Peyer's patch (tissue), 4 donors: ENCODE results near the gene PTPN4. TPM values are rescaled to one million over a fixed set of nuclear protein-coding genes. Genes with fewer than 3 reads are reported as not detected.
A peak's percentile ranks its signal among the peaks of the same experiment; 100 is the strongest.

ENCODE experiments used
- DNase-seq, 3 donors: peaks; one replicate each; pipeline ENCODE4 v3.0.0-alpha.2; 2017 to 2019
- H3K27ac ChIP-seq, 4 donors: fragments of 200-600 bp; sonication (generic); one replicate each; pipeline ENCODE4 v1.5.1; 2016 to 2019
- H3K27me3 ChIP-seq, 2 donors: fragments of 200-600 bp; sonication (generic); one replicate each; pipeline ENCODE4 v1.5.1; 2019
- H3K36me3 ChIP-seq, 3 donors: fragments of 200-600 bp; sonication (generic); one replicate each; pipeline ENCODE4 v1.5.1; 2016 to 2019
- H3K4me1 ChIP-seq, 4 donors: fragments of 200-600 bp; sonication (generic); one replicate each; pipeline ENCODE4 v1.5.1; 2016 to 2019
- H3K4me3 ChIP-seq, 4 donors: fragments of 200-600 bp; sonication (generic); 1 replicate in 3 of 4; 2 replicates in 1 of 4; pipeline ENCODE4 v1.5.1; 2016 to 2019; ENCODE audit warnings: mild to moderate bottlenecking in 1 of 4
- H3K9me3 ChIP-seq, 4 donors: fragments of 200-600 bp; sonication (generic); one replicate each; pipeline ENCODE4 v1.5.1; 2016 to 2019; ENCODE audit warnings: mild to moderate bottlenecking in 1 of 4
- POLR2A ChIP-seq, 2 donors: fragments of 450-650 bp; IDR thresholded peaks; one replicate each; pipeline ENCODE4 v1.5.1; 2017; ENCODE audit warnings: antibody characterized with exemption in 2 of 2, mild to moderate bottlenecking in 2 of 2, moderate library complexity in 2 of 2
- total RNA-seq, 4 donors: library from RNA; depleted of rRNA; stranded (reverse); fragments of >200 nt; gene quantifications; one replicate each; pipeline ENCODE4 v1.1.0, GENCODE V29; 2016
- TF ChIP-seq, protein P1 (sequence below), 6 experiments: fragments of 450-650 bp in 4 of 6; fragments of 200-600 bp in 2 of 6; sonication (generic) in 1 of 6; IDR thresholded peaks; one replicate each; pipeline ENCODE4 v1.5.1; 2017 to 2019; ENCODE audit warnings: antibody characterized with exemption in 6 of 6, mild to moderate bottlenecking in 3 of 6, moderate library complexity in 1 of 6

The PTPN4 gene
- total RNA-seq, 4 donors from 2014 or later: 33.1 to 86.6 (median 43.5) TPM

DNA sequence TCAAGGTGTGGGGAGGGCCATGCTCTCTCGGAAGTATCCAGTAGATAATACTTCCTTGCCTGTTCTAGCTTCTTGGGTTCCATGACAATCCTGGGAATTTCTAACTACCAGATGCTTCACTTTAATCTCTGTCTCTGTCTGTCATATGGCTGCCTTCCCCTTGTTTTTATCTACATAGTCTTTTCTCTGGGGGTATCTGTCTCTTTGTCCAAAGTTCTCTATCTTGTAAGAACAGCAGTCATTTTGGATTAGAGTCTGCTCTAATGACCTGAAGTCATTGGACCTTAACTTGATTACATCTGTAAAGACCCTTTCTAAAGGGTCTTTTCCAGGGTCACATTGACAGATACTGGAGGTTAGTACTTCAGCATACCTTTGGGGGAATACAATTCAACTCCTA lies 241.7 kb downstream of the PTPN4 start:
- TF ChIP-seq POLR2A (IDR thresholded peaks at IDR 0.05): no peak
- H3K27me3 ChIP-seq: no peaks in the 10 kb centered on the region
- no peak overlapping the region for H3K4me3 ChIP-seq
- H3K36me3 ChIP-seq: no peaks in the 10 kb centered on the region
- no peaks in the 10 kb centered on the region for H3K9me3 ChIP-seq
- DNase-seq: no peak
- no peak overlapping the region for H3K27ac ChIP-seq
- no peaks in the 10 kb centered on the region for H3K4me1 ChIP-seq

DNA sequence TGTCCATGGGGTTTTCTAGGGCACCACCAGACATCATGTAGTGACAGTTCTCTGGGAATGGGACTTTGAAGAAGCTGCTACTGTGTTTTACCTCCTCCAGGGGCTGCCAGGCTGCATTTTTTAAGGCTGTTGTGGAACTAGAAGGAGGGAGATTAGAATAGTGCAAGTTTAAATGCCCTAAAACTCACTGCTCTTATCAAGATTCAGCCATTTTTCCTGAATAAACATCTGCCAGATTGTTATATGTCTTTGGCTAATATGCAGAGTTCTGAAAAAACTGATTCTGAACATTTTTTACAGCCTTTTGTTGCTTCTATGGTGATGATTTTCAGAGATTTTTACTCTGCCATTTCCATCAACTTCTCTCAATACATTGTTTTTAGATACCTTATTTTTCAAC lies 244.5 kb downstream of the PTPN4 start:
- no peak for TF ChIP-seq POLR2A (IDR thresholded peaks at IDR 0.05)
- TF ChIP-seq, protein P1, sequence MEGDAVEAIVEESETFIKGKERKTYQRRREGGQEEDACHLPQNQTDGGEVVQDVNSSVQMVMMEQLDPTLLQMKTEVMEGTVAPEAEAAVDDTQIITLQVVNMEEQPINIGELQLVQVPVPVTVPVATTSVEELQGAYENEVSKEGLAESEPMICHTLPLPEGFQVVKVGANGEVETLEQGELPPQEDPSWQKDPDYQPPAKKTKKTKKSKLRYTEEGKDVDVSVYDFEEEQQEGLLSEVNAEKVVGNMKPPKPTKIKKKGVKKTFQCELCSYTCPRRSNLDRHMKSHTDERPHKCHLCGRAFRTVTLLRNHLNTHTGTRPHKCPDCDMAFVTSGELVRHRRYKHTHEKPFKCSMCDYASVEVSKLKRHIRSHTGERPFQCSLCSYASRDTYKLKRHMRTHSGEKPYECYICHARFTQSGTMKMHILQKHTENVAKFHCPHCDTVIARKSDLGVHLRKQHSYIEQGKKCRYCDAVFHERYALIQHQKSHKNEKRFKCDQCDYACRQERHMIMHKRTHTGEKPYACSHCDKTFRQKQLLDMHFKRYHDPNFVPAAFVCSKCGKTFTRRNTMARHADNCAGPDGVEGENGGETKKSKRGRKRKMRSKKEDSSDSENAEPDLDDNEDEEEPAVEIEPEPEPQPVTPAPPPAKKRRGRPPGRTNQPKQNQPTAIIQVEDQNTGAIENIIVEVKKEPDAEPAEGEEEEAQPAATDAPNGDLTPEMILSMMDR (IDR thresholded peaks at IDR 0.05): no peak
- Histone ChIP-seq H3K36me3 (no peaks in the 10 kb centered on the region), H3K4me1 (no peaks in the 10 kb centered on the region), H3K27ac (no peak overlapping the region), H3K9me3 (no peaks in the 10 kb centered on the region), H3K4me3 (no peak overlapping the region), H3K27me3 (no peaks in the 10 kb centered on the region)
- no peak for DNase-seq

GRCh38 chr2:120005834-120006521 lies 246.3 kb downstream of the PTPN4 start:
- H3K36me3 ChIP-seq: no peaks in the 10 kb centered on the region

GRCh38 chr2:120007851-120008250 lies 248.1 kb downstream of the PTPN4 start:
- no peak for DNase-seq
- Histone ChIP-seq H3K4me1 (peaks cover 0 to 10% (median 0%) of the 10 kb centered on the region in 4 donors), H3K36me3 (no peaks in the 10 kb centered on the region), H3K4me3 (no peak overlapping the region), H3K27ac (no peak overlapping the region), H3K9me3 (no peaks in the 10 kb centered on the region), H3K27me3 (no peaks in the 10 kb centered on the region)
- TF ChIP-seq, protein P1 (IDR thresholded peaks at IDR 0.05): no peak
- TF ChIP-seq POLR2A (IDR thresholded peaks at IDR 0.05): no peak

More at GRCh38 chr2:120005834-120006521, 246.3 kb downstream of the PTPN4 start:
- H3K27me3 ChIP-seq: no peaks in the 10 kb centered on the region
- DNase-seq: no peak
- no peak overlapping the region for H3K4me3 ChIP-seq
- no peaks in the 10 kb centered on the region for H3K4me1 ChIP-seq
- no peaks in the 10 kb centered on the region for H3K9me3 ChIP-seq
- no peak overlapping the region for H3K27ac ChIP-seq
- TF ChIP-seq, protein P1 (IDR thresholded peaks at IDR 0.05): no peak
- no peak for TF ChIP-seq POLR2A (IDR thresholded peaks at IDR 0.05)

- Histone ChIP-seq H3K27me3 (no peaks in the 10 kb centered on the region), H3K27ac (peak overlapping the region; percentile 82 to 91 (median 83)), H3K4me3 (peak overlapping the region; percentile 62 to 98 (median 86)), H3K36me3 (no peaks in the 10 kb centered on the region), H3K4me1 (peaks cover 0 to 19% (median 0%) of the 10 kb centered on the region in 4 donors), H3K9me3 (no peaks in the 10 kb centered on the region)
- no peak for TF ChIP-seq POLR2A (IDR thresholded peaks at IDR 0.05)
- TF ChIP-seq, protein P1 (IDR thresholded peaks at IDR 0.05): no peak
- no peak for DNase-seq
These were observed 252.6 kb downstream of the PTPN4 start for GRCh38 chr2:120012363-120012762.

GRCh38 chr2:120012771-120013596 lies 253.3 kb downstream of the PTPN4 start, which contains the start of gene EPB41L5:
Gene EPB41L5 (plus strand): TSS chr2:120013077. CDS start chr2:120019085, 6,008 bp downstream.
- H3K4me1 ChIP-seq: peaks cover 0 to 19% (median 0%) of the 10 kb centered on the region in 4 donors
- TF ChIP-seq POLR2A (IDR thresholded peaks at IDR 0.05): peak in 1 of 2 donors; percentile 72
- TF ChIP-seq, protein P1 (IDR thresholded peaks at IDR 0.05): no peak
- H3K4me3 ChIP-seq: peak within 1 kb of the TSS; percentile 62 to 98 (median 86)
- no peaks in the 10 kb centered on the region for H3K36me3 ChIP-seq
- H3K27me3 ChIP-seq: no peaks in the 10 kb centered on the region
- H3K9me3 ChIP-seq: no peaks in the 10 kb centered on the region
- DNase-seq: peak; percentile 85 to 96 (median 95)
- H3K27ac ChIP-seq: peak within 1 kb of the TSS; percentile 82 to 91 (median 83)
